Measurements from ENCODE around the gene IZUMO1.

The IZUMO1 gene

DNA sequence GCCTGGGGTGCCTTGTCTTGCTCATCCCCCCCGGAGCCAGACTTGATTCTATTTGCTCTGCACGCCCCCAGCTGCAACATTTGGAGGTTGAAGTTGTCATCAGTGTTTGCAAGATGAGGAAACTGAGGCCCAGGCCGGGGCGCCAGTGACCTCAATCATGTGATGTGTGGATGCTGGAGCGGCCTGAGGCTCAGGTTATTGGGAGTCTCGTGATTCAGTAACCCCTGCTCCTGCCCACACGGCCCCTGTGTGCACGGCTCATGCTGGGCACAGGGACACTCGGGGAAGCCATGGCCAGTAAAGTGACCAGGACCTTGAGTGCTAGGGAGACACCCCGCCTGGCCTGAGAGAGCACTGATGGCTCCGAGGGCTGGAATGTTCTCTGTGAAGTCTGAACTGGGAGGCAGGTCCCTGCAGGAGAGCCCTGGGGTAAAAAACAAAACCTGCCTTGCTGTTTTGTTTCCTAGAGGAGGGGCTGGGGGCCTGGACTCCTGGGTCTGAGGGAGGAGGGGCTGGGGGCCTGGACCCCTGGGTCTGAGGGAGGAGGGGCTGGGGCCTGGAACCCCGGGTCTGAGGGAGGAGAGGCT lies 10.5 kb upstream of the IZUMO1 start:
- no peak for FAIRE-seq

DNA sequence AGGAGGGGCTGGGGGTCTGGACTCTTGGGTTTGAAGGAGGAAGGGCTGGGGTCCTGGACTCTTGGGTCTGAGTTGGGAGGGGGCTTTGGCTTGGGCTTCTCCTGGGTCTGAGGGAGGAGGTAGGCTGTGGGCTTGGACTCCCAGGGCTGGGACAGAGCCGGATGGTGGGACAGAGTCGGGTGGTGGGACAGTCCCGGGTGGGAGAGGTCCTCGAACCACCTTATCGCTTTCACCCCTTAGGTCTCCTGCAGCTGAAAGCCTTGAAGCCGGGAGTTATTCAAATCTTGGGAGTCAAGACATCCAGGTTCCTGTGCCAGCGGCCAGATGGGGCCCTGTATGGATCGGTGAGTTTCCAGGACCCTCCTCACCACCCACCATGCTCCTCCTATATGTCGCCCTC lies 10.0 kb upstream of the IZUMO1 start:
- no peak for FAIRE-seq

DNA sequence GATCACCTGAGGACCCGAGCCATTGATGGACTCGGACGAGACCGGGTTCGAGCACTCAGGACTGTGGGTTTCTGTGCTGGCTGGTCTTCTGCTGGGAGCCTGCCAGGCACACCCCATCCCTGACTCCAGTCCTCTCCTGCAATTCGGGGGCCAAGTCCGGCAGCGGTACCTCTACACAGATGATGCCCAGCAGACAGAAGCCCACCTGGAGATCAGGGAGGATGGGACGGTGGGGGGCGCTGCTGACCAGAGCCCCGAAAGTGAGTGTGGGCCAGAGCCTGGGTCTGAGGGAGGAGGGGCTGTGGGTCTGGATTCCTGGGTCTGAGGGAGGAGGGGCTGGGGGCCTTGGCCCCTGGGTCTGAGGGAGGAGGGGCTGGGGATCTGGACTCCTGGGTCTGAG lies 9.5 kb upstream of the IZUMO1 start:
- FAIRE-seq = no peak

DNA sequence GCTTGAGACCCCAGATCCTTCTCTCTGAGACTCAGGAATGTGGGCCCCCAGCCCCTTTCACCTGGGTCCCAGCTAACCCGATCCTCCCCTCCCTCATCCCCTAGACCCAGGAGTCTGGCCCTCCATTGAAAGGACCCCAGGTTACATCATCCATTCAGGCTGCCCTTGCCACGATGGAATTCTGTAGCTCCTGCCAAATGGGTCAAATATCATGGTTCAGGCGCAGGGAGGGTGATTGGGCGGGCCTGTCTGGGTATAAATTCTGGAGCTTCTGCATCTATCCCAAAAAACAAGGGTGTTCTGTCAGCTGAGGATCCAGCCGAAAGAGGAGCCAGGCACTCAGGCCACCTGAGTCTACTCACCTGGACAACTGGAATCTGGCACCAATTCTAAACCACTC lies 9.1 kb upstream of the IZUMO1 start:
- no peak for FAIRE-seq

DNA sequence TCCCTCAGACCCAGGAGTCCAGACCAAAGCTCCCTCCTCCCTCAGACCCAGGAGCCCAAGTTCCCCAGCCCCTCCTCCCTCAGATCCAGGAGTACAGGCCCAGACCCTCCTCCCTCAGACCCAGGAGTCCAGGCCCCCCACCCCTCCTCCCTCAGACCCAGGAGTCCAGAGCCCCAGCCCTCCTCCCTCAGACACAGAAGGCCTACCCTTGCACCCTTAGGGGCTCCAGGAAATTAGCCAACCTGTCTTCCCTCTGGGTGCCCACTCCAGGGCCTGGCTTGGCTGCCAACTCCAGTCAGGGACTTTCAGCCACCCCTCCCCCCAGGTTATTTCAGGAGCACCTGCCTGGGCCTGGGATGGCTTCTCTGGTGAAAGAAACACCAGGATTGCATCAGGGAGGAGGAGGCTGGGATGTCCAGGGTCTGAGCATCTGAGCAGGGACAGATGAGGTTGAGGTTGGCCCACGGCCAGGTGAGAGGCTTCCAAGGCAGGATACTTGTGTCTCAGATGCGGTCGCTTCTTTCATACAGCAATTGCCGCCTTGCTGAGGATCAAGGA lies 8.5 kb upstream of the IZUMO1 start, which contains the start of gene FGF21:
Gene FGF21, plus strand, starts transcription at position 441 of the 558 bp plus-strand sequence. CDS start 713 bp downstream, outside the sequence.
- FAIRE-seq = no peak

DNA sequence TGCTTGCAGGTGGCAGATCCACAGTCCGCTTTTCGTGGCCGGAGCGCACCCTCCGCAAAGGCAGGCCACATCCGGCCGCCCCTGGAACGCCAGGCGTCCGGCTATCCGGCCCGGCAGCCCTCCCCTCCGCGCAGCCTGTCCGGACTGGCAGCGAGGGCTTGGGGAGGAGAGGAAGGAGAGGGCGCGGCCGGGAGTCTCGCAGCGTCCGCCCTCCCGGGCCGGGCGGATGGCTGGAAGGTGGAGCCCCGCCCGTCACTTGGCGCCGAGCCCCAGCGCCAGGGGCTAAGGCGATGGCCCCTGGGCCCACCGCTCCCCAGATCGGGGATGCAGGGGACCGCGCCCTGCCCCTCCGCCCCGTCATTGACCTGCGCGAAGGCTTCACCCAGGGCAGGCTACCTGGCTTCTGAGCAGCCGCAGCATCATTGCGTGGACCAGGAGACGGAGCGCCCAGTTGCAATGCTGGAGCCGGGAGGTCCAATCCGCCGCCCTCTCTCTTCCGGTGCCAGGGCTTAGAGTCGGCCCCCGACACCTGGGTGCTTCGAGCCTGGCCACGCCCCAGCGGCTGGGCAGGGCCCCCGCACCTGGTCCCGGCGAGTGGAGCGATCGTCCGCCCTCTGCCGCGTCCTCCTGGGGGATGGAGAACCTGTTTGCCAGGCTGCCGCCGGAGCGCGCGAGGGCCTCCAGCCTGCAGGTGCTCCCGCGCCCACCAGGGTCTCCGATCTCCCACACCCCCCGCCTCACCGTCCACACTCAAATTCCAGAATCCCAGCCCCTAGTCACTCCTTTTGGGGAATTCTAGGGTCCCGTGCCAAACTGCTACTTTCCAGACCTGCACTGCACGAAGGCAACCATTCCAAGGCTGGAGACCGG lies 6.0 kb upstream of the IZUMO1 start, which contains the start of gene FUT1:
Gene FUT1, minus strand, starts transcription at position 146 of the 870 bp plus-strand sequence. CDS start 1,360 bp downstream, outside the sequence.
- FAIRE-seq = no peak

DNA sequence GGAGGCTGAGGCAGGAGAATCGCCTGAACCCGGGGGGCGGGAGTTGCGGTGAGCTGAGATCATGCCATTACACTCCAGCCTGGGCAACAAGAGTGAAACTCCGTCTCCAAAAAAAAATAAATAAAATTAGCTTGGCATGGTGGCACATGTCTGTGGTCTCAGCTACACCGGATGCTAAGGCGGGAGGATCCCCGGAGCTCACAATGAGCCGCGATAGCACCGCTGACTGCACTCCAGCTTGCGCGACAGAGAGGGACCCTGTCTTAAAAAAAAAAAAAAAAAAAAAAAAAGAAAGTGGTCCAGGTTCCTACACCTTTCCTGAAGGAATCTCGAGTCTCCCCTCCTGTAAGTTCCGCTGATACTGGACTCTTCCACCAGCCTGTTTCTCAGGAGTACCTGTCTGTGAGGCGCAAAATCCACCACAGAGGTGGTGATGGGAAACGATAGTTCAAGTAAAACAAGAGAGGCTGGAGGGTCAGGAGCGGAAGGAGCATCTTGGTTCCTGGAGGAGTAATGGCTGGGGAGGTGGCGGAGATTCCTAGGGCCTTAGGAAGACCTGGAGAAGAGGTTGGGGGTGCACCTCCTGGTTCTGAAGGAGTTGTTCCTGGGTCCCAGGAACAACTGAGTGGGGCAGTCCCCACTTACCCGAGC lies 5.3 kb upstream of the IZUMO1 start:
- FAIRE-seq = no peak

DNA sequence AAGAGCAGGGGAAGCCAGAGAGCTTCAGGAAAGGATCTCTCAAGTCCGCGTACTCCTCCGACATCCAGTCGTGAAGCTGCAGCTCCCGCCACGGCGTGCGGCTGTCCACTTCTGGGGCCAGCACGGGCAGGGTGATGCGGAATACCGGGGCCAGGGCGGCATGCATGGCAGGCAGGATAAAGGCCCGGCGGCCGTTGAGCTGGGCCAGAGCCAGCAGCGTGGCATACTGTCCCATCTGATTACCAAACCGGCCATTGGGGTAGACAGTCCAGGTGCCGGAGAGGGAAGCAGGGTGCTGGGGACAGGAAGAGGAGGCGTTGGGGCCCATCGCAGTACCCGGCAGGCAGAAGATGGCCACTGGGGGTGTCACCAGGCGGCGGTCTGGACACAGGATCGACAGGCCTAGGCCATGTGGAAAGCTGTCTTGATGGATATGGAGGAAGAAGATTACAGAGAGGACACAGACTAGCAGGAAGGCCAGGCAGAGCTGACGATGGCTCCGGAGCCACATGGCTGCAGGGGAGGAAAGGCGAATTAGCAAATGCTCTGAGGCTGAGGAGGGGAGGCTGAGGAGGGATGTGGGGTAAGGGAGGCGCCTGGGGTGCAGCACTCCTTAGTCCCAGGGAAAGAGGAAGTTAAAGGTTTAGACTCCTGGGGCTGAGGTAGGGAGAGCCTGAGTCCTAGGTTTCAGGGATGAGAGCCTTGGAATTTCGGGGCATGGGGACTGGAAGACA lies 4.2 kb upstream of the IZUMO1 start:
- no peak for FAIRE-seq

DNA sequence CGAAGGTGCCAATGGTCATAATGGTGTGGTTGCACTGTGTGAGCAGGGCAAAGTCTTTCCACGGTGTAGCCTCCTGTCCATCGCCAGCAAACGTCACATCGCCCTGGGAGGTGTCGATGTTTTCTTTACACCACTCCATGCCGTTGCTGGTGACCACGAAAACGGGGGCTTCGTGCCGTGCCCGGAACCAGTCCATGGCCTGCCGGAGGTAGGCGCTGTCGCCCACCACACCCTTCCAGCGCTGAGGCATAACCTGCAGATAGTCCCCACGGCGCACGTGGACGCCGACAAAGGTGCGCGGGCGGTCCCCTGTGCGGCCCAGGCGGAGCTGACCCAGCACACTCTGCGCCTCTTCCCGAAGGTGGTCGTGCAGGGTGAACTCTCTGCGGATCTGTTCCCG lies 3.6 kb upstream of the IZUMO1 start:
- FAIRE-seq = no peak

DNA sequence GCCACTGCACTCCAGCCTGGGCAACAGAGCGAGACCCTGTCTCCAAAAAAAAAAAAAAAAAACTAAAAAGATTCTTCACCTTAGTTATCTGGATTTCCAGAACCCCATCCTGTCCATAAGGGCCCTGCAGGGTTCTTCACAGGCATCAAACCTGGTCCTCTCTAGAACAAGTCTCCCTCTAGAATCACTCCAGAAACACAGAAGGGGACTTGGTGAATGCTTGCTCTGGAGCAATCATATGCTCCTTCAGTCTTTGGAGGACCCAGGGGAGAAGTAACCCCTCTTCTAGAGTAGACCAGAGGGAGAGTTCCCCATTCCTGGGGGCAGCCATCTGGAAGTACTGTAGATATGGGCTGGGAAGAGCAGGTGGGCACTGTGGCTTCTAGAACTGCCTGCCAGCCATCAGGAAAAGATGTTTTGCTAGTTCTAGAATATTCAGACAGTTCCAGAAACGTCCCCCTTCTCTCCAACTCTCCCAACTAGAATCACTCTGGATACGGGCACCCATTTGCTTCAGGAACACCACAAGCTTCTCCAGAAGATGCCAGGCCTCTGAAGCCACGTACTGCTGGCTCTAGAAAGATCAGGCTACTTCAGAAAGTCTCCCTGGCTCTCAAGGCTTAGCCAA lies 3.0 kb upstream of the IZUMO1 start:
- no peak for FAIRE-seq

DNA sequence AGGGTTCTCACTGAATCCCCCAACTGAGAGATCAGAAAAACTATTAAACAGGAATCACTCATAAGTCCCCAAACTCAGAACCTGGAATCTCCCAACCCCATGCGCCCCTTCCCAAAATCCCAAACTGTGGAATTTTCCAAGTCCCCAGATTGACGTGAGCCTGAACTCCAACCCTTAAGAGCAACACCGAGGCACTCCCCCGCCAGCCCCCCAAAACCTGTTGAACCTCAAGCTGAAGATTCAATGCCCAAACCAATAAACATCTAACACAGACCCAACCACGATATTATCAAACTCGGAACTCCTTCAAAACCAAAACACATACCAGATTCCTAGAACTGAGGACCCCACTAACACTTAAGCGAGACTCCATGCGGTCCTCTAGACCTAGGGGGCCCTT lies 599 bp downstream of the IZUMO1 start:
- FAIRE-seq = no peak

DNA sequence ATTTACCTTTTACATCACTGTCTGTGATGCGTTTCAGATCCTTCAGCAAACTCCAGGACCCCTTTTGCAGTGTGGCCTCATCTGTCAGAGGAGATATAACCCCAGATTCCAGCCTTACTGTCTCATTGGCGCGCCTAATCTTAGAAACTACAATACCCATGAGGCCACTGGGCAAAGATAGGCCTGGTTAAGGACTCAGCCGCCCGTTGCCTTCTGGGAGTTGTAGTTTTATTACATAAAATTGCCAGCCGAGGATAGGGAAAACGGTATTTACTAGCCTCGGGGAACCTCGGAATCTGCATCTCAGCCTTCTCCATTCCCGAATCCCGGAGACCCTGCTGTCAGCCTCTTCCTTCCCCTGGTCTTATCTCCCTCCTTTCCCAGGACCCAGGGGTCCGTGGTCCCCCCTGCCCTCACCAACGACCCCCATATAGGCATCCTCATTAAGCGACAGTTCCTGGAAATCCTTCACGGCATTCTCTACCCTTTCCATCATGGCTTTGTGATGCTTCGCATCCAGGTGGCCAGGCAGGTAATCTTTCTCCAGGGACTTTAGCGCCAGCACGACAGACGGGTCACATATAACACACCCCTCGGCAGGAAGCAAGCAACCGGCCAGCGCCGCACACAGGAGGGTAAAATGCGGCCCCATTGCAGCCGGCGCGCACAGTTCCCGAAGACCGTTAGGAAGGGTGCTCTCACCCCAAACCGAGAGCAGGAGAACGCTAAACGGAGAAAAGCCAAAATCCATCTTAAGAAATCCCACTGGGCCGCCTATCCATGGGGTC lies 1.3 kb downstream of the IZUMO1 start:
- no peak for FAIRE-seq

DNA sequence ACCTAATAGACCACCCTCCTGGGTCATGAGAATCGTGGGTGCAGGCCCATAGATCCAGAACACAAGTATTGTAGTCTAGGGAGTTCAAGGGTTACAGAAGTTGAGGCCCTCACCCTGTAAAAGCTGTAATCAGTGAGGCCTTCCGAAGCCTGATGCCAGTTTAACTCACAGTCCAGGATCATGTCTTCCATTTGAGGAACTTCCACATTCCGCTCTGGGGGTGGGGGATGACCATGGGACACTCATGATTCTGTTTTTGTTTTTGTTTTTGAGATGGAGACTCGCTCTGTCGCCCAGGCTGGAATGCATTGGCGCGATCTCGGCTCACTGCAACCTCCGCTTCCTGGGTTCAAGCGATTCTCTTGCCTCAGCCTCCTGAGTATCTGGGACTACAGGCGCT lies 4.6 kb downstream of the IZUMO1 start:
- no peak for FAIRE-seq

DNA sequence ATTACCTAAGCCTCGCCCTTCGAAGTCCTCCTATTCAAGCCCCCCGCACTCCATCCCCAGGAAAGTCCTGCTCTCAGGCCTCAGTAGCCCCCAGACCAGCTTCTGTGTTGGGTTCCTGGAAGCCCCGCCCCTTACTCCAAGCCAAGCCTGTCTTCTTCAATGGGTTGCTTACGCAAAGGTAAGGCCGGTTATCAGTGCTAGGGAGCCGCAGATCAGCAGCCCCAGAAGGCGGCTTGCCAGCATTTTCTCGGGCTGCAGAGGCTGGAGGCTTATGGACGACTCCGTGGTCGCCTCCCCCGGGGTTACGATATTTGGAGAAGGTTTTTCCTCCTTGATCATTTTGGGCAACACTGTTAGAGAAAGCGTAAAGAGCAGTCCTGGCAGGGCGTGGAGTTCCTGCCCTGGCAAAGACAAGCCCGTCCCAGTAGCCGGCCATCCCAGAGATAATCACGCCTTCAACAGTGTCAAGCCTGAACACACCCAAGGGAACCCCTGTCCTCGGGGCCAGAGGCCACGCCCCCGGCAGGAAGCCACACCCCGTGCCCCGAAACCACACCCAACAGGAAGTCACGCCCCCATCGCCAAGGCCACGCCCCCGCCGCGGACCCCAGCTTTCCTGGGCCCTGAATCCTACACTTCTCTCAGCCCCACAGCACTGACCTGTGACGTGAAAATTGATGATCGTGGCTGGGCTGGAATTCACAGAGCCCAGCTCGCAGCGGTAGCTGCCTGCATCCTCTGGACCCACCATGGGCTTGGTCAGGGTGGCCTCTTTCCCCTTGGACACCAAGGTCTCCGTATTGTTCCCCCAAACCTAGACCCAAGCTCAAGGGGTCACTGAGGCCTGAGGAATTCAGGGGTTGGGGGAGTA lies 5.3 kb downstream of the IZUMO1 start:
- FAIRE-seq = no peak

DNA sequence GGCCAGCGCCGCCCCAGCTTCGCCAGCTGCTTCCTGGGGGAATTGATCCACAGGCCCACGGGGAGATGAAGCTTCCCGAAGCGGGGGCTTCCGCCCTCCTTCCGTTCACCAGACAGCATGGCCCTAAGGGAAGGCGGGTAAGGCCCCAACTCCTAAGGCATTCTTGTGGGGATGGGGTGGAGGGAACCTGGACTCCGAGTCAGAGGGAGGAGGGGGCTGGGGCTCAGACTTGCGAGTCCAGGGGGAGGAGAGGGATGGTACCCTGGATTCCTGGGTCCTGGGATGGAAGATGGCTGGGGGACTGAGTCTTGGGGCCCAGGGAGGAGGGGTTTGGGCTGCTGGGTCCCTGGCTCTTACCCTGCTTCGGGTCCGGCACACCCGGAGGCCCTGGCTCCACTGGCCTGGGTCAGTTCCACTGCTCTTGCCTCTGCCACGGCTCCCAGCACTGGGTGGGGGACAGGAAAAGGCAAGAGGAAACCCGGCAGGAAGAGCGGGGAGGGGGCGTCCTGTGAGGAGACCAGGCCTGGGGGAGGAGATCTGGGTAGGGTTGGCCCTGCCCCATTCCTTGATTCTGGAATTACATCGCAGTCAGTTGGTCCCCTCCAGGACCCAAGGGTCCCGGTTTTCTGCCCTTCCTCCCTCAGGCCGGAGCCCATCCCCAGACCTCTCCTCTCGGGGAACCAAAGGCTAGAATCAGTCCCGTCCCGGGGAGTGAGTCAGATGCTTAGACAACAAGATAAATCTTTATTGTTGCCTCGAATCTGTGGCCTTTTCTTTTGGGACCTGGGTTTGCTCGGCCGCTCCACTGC lies 6.3 kb downstream of the IZUMO1 start, which contains the start of gene RASIP1:
Gene RASIP1, minus strand, starts transcription at position 447 of the 809 bp plus-strand sequence. Its CDS starts 328 bp downstream, at position 119.
- no peak for FAIRE-seq

DNA sequence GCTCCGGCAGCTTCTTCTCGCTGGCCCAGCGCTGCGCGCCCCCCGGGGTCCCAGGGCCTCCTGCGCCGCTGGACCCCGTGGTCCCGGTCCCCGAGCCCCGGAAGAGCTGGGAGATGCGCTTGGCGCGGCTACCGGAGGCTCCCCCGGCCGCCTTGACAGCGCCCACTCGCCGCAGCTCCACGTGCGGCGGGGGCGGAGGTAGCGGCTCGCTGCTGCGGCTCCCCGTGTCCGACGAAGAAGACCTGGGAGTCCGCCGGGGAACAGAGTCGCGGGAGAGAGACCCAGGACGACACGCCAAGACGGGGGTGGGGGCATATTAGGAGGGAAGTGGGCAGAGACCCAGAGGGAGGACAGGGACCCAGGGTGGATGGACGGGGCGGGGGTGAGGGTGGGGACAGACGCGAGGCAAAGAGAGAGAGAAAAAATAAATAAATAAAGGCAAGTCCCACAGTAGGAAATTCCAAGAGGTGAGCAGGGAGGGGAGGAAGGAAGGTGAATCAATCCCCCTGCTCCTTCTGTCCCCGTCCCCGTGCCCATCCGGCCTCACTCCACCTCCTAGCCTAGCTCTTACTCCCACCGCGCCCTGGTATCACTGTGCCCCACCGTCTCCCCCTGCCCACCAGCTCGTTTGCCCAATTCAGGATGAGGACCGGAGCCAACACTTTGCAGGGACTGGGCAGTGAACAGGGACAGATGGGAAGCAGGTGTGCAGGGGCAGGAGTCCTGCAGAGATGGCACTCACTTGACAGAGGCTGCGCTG lies 7.1 kb downstream of the IZUMO1 start:
- FAIRE-seq = no peak

DNA sequence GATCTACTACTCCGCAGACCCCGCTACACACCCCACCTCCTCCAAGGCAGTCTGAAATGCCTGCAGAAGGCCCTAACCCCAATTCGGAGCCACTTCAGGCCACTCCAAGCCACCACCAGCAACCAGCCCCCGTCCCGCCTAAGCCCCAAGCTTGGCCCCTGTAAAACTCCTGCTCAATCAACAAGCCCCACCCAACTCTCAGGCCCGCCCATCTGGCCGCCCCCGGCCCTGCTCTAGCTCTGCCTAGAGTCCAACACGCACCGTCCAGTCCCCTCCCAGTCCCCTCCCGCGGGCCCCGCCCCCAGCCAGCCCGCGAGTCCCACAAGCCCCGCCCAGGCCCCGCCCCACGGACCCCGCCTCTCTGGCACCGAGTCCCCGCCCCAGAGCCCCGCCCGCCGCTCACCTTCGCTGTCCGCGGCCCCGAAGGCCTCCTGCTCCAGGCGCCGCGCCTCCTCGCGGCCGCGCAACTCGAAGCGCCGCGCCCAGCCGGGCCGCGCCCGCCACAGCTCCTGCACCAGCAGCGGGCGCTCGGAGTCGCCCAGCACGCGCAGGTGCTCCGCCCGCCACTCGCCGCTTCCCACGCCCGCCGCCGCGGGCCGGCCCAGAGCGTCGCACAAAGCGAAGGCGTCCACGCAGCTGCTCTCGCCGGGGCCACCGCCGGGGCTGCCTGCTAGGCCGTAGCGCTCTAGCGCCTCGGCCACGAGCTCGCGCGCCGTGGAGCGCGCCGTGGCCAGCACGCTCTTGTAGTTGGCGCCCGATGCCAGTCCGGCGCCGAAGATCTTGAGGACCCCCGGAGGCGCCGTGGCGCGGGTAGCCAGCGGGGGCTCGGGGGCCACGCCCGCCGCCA lies 7.9 kb downstream of the IZUMO1 start:
- FAIRE-seq = no peak
